Astrocyte (in vitro differentiated cells and primary cell): ENCODE results near the gene TMEM106A. TPM values are rescaled to one million over a fixed set of nuclear protein-coding genes. Genes with fewer than 3 reads are reported as not detected.
A peak's percentile ranks its signal among the peaks of the same experiment; 100 is the strongest.
"Not testable (repeated sequence)": the region's sequence is repeated elsewhere in the genome, so short reads cannot be mapped to it uniquely, and the experiment has no call there.

Experiments used
- DNase-seq: peaks from one replicate; pipeline ENCODE4 v3.0.0-alpha.2; 2010; ENCODE audit warnings: low read depth
- FAIRE-seq: peaks from 2 replicates; lab custom pipeline; 2011; peaks lifted over from hg19 to GRCh38; lab: Jason Lieb, UNC
- H2AFZ ChIP-seq: 2 replicates; pipeline ENCODE4 v1.6.0; 2012; ENCODE audit warnings: low read depth, low read length, inconsistent platforms
- H3K27ac ChIP-seq: 2 replicates; pipeline ENCODE4 v1.5.1; 2011; ENCODE audit warnings: low read depth, low read length, inconsistent platforms
- H3K27me3 ChIP-seq: 2 replicates; pipeline ENCODE4 v1.6.0; 2011; ENCODE audit warnings: low read length, inconsistent platforms; ENCODE audit not compliant: insufficient read depth
- H3K36me3 ChIP-seq: 2 replicates; pipeline ENCODE4 v1.5.1; 2011; ENCODE audit warnings: low read length, inconsistent platforms; ENCODE audit not compliant: insufficient read depth
- H3K4me1 ChIP-seq: 2 replicates; pipeline ENCODE4 v1.5.1; 2011; ENCODE audit warnings: low read length, inconsistent platforms; ENCODE audit not compliant: insufficient read depth
- H3K4me2 ChIP-seq: 2 replicates; pipeline ENCODE4 v1.6.0; 2012; ENCODE audit warnings: low read length, inconsistent platforms
- H3K4me3 ChIP-seq: 2 replicates; pipeline ENCODE4 v1.5.1; 2011; ENCODE audit warnings: low read depth, mild to moderate bottlenecking, low read length, inconsistent platforms; ENCODE audit not compliant: insufficient read depth
- H3K79me2 ChIP-seq: 2 replicates; pipeline ENCODE4 v1.6.0; 2012; ENCODE audit warnings: mild to moderate bottlenecking, low read length, inconsistent platforms; ENCODE audit not compliant: insufficient read depth
- H3K9ac ChIP-seq: 2 replicates; pipeline ENCODE4 v1.6.0; 2012; ENCODE audit warnings: mild to moderate bottlenecking, low read length, inconsistent platforms
- H3K9me3 ChIP-seq: 2 replicates; pipeline ENCODE4 v1.5.1; 2012; ENCODE audit warnings: low read depth, mild to moderate bottlenecking, low read length, inconsistent platforms; ENCODE audit not compliant: insufficient read depth
- H4K20me1 ChIP-seq: 2 replicates; pipeline ENCODE4 v1.6.0; 2012; ENCODE audit warnings: low read length, inconsistent platforms; ENCODE audit not compliant: insufficient read depth
- H3K27ac Mint-ChIP-seq: one replicate; pipeline ENCODE4 v1.8.0; 2021; ENCODE audit warnings: mild to moderate bottlenecking, mixed read lengths; ENCODE audit not compliant: unreplicated experiment
- H3K27me3 Mint-ChIP-seq: one replicate; pipeline ENCODE4 v1.8.0; 2021; ENCODE audit warnings: low read depth, mixed read lengths; ENCODE audit not compliant: unreplicated experiment
- H3K36me3 Mint-ChIP-seq: one replicate; pipeline ENCODE4 v1.8.0; 2021; ENCODE audit warnings: low read depth, mixed read lengths; ENCODE audit not compliant: unreplicated experiment
- H3K4me1 Mint-ChIP-seq: one replicate; pipeline ENCODE4 v1.8.0; 2021; ENCODE audit warnings: low read depth, mixed read lengths; ENCODE audit not compliant: unreplicated experiment
- H3K4me3 Mint-ChIP-seq: one replicate; pipeline ENCODE4 v1.8.0; 2021; ENCODE audit warnings: mild to moderate bottlenecking, moderate library complexity, mixed read lengths; ENCODE audit not compliant: unreplicated experiment
- H3K9me3 Mint-ChIP-seq: one replicate; pipeline ENCODE4 v1.8.0; 2021; ENCODE audit warnings: mild to moderate bottlenecking, mixed read lengths; ENCODE audit not compliant: unreplicated experiment
- EZH2 ChIP-seq: IDR thresholded peaks from 2 replicates; pipeline ENCODE4 v1.6.1; 2012; ENCODE audit warnings: mild to moderate bottlenecking, low read length, inconsistent platforms; ENCODE audit not compliant: insufficient read depth
- total RNA-seq: library from RNA; stranded (reverse); gene quantifications from 2 replicates; pipeline ENCODE4 v1.2.1, GENCODE V29; 2021
- TF ChIP-seq, protein P1 (sequence below): IDR thresholded peaks from 2 replicates; pipeline ENCODE4 v1.5.1; 2011; ENCODE audit warnings: low read depth, mild to moderate bottlenecking, inconsistent platforms, low read length, moderate library complexity; ENCODE audit not compliant: insufficient read depth

TMEM106A gene
- total RNA-seq, 1 donor from 2014 or later = 10.1 TPM

DNA sequence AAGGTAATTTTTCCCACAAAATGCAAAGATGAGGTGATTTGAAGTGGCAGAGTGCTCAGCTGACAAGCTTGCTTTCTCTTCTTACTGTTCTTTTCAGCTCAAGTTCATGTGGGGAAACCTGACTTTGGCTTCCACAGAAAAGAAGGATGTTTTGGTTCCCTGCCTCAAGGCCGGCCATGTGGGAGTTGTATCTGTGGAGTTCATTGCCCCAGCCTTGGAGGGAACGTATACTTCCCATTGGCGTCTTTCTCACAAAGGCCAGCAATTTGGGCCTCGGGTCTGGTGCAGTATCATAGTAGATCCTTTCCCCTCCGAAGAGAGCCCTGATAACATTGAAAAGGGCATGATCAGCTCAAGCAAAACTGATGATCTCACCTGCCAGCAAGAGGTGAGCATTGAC lies 18.4 kb upstream of the TMEM106A start:
- Mint-ChIP-seq H3K27ac (no peak overlapping the region), H3K9me3 (no peaks in the 10 kb centered on the region), H3K4me1 (no peaks in the 10 kb centered on the region), H3K4me3 (no peak overlapping the region), H3K27me3 (no peaks in the 10 kb centered on the region), H3K36me3 (peaks cover 30% of the 10 kb centered on the region)
- H4K20me1 ChIP-seq = no peaks in the 10 kb centered on the region
- peaks cover 61% of the 10 kb centered on the region for H3K36me3 ChIP-seq
- H2AFZ ChIP-seq = no peak overlapping the region
- no peaks in the 10 kb centered on the region for H3K9me3 ChIP-seq
- H3K9ac ChIP-seq = no peak overlapping the region
- H3K4me1 ChIP-seq = no peaks in the 10 kb centered on the region
- TF ChIP-seq, protein P1, sequence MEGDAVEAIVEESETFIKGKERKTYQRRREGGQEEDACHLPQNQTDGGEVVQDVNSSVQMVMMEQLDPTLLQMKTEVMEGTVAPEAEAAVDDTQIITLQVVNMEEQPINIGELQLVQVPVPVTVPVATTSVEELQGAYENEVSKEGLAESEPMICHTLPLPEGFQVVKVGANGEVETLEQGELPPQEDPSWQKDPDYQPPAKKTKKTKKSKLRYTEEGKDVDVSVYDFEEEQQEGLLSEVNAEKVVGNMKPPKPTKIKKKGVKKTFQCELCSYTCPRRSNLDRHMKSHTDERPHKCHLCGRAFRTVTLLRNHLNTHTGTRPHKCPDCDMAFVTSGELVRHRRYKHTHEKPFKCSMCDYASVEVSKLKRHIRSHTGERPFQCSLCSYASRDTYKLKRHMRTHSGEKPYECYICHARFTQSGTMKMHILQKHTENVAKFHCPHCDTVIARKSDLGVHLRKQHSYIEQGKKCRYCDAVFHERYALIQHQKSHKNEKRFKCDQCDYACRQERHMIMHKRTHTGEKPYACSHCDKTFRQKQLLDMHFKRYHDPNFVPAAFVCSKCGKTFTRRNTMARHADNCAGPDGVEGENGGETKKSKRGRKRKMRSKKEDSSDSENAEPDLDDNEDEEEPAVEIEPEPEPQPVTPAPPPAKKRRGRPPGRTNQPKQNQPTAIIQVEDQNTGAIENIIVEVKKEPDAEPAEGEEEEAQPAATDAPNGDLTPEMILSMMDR = no peak
- no peak for TF ChIP-seq EZH2
- FAIRE-seq = no peak
- H3K27ac ChIP-seq = no peak overlapping the region
- no peak overlapping the region for H3K4me3 ChIP-seq
- no peaks in the 10 kb centered on the region for H3K27me3 ChIP-seq
- H3K79me2 ChIP-seq = no peaks in the 10 kb centered on the region
- H3K4me2 ChIP-seq = no peak overlapping the region
- no peak for DNase-seq

DNA sequence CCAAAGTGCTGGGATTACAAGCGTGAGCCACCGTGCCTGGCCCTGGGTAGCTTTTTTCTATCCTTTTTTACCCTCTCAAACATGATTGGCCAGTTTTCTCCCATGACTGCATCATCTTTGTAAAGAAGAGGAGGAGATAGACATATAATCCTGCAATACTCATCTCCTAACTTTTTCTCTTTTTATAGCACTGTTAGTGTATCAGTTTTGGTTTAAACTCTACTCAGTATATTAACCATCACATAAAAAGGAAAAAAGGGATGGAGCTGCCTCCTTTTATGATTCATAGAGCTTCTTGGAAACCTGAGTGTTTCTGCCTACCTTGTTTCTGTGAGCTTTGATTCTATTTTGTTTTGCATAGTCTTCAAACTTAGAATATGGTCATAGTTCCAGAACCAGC lies 12.0 kb upstream of the TMEM106A start:
- Mint-ChIP-seq H3K36me3 (peaks cover 30% of the 10 kb centered on the region), H3K27ac (peak overlapping the region; percentile 34), H3K4me1 (no peaks in the 10 kb centered on the region), H3K4me3 (no peak overlapping the region), H3K9me3 (no peaks in the 10 kb centered on the region), H3K27me3 (no peaks in the 10 kb centered on the region)
- FAIRE-seq (no peak), DNase-seq (no peak)
- Histone ChIP-seq H3K4me3 (no peak overlapping the region), H4K20me1 (no peaks in the 10 kb centered on the region), H3K79me2 (no peaks in the 10 kb centered on the region), H3K36me3 (peaks cover 42% of the 10 kb centered on the region), H3K4me2 (no peak overlapping the region), H3K9me3 (no peaks in the 10 kb centered on the region), H2AFZ (no peak overlapping the region), H3K4me1 (no peaks in the 10 kb centered on the region), H3K27me3 (no peaks in the 10 kb centered on the region), H3K9ac (no peak overlapping the region), H3K27ac (no peak overlapping the region)
- no peak for TF ChIP-seq EZH2
- TF ChIP-seq, protein P1 = no peak

DNA sequence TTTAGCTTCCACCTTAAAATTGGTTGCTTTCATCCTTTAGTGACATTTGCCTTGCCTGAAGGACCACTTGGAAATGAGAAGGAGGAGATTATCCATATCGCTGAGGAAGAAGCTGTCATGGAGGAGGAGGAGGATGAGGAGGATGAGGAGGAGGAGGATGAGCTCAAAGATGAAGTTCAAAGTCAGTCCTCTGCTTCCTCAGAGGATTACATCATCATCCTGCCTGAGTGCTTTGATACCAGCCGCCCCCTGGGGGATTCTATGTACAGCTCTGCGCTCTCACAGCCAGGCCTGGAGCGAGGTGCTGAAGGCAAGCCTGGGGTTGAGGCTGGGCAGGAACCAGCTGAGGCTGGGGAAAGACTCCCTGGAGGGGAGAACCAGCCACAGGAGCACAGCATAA lies 11.5 kb upstream of the TMEM106A start:
- Mint-ChIP-seq H3K9me3 (no peaks in the 10 kb centered on the region), H3K27me3 (no peaks in the 10 kb centered on the region), H3K27ac (no peak overlapping the region), H3K4me1 (no peaks in the 10 kb centered on the region), H3K4me3 (no peak overlapping the region), H3K36me3 (peaks cover 32% of the 10 kb centered on the region)
- H3K4me3 ChIP-seq = no peak overlapping the region
- H3K9ac ChIP-seq = no peak overlapping the region
- H3K27me3 ChIP-seq = no peaks in the 10 kb centered on the region
- no peaks in the 10 kb centered on the region for H3K4me1 ChIP-seq
- H3K4me2 ChIP-seq = no peak overlapping the region
- no peak for DNase-seq
- H4K20me1 ChIP-seq = no peaks in the 10 kb centered on the region
- FAIRE-seq = no peak
- no peaks in the 10 kb centered on the region for H3K9me3 ChIP-seq
- TF ChIP-seq, protein P1 = no peak
- no peak for TF ChIP-seq EZH2
- H3K36me3 ChIP-seq = peaks cover 37% of the 10 kb centered on the region
- no peak overlapping the region for H3K27ac ChIP-seq
- no peaks in the 10 kb centered on the region for H3K79me2 ChIP-seq
- H2AFZ ChIP-seq = no peak overlapping the region

DNA sequence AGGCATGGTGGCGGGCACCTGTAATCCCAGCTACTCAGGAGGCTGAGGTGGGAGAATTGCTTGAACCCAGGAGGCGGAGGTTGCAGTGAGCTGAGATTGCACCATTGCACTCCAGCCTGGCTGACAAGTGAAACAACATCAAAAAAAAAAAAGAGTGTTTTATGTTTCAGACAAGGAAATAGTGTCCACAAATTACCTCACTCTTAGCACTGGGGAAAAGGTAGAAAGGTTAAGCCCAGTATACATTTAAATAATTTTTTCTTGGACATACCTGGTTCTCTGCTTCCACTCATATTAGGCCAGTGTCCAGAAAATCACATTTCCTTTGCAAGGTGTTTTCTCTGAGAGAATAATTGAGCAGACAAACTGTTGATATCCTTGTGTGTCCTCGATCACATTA lies 8.7 kb upstream of the TMEM106A start:
- H3K4me2 ChIP-seq, H3K27ac ChIP-seq, H3K79me2 ChIP-seq, H3K4me3 ChIP-seq, DNase-seq, H3K9me3 Mint-ChIP-seq, H3K27ac Mint-ChIP-seq, H3K27me3 Mint-ChIP-seq, H3K4me1 ChIP-seq, H3K4me1 Mint-ChIP-seq, FAIRE-seq, H3K9ac ChIP-seq, H3K9me3 ChIP-seq, H4K20me1 ChIP-seq, H3K4me3 Mint-ChIP-seq, H3K27me3 ChIP-seq, H2AFZ ChIP-seq: not testable (repeated sequence)
- peaks cover 33% of the 10 kb centered on the region for H3K36me3 ChIP-seq
- H3K36me3 Mint-ChIP-seq = peaks cover 34% of the 10 kb centered on the region
